H9 (cell line): ENCODE results near the gene KCND2. TPM values are rescaled to one million over a fixed set of nuclear protein-coding genes. Genes with fewer than 3 reads are reported as not detected.

Experiments
- DNase-seq: peaks from one replicate; pipeline ENCODE4 v3.0.0-alpha.2; 2017
- H2AFZ ChIP-seq: one replicate; pipeline ENCODE4 v1.6.1; 2013; ENCODE audit warnings: mild to moderate bottlenecking, low read length, control low read depth, moderate library complexity
- H2AK5ac ChIP-seq: 2 replicates; pipeline ENCODE4 v1.6.1; 2013; ENCODE audit warnings: low read length, control low read depth, mixed read lengths; ENCODE audit not compliant: insufficient read length
- H2BK120ac ChIP-seq: one replicate; pipeline ENCODE4 v1.6.1; 2013; ENCODE audit warnings: low read depth, mild to moderate bottlenecking, low read length, control low read depth, inconsistent platforms; ENCODE audit not compliant: poor library complexity, severe bottlenecking
- H2BK12ac ChIP-seq: 2 replicates; pipeline ENCODE4 v1.6.1; 2013; ENCODE audit warnings: low read length, control low read depth, mixed read lengths, low read depth; ENCODE audit not compliant: insufficient read length
- H2BK15ac ChIP-seq: 2 replicates; pipeline ENCODE4 v1.6.1; 2013; ENCODE audit warnings: low read depth, low read length, control low read depth
- H2BK20ac ChIP-seq: one replicate; pipeline ENCODE4 v1.6.1; 2013; ENCODE audit warnings: low read depth, mild to moderate bottlenecking, low read length, control low read depth, inconsistent platforms; ENCODE audit not compliant: poor library complexity, severe bottlenecking
- H2BK5ac ChIP-seq: 2 replicates; pipeline ENCODE4 v1.6.1; 2013; ENCODE audit warnings: low read length, control low read depth, mixed read lengths; ENCODE audit not compliant: insufficient read length
- H3K14ac ChIP-seq: 2 replicates; pipeline ENCODE4 v1.6.1; 2013; ENCODE audit warnings: low read length, control low read depth; ENCODE audit not compliant: insufficient read depth
- H3K18ac ChIP-seq: 2 replicates; pipeline ENCODE4 v1.6.1; 2013; ENCODE audit warnings: low read depth, mild to moderate bottlenecking, mixed read lengths, low read length, control low read depth; ENCODE audit not compliant: insufficient read length
- H3K23ac ChIP-seq: 2 replicates; pipeline ENCODE4 v1.6.1; 2013; ENCODE audit warnings: low read length, control low read depth, mixed read lengths, low read depth; ENCODE audit not compliant: insufficient read length
- H3K23me2 ChIP-seq: 2 replicates; pipeline ENCODE4 v1.6.1; 2013; ENCODE audit warnings: low read depth, mild to moderate bottlenecking, mixed read lengths, low read length, control low read depth; ENCODE audit not compliant: insufficient read length, poor library complexity, severe bottlenecking
- H3K27ac ChIP-seq: 2 replicates; pipeline ENCODE4 v1.5.1; 2013; ENCODE audit warnings: low read length, control low read depth, mixed read lengths, low read depth; ENCODE audit not compliant: insufficient read length
- H3K27me3 ChIP-seq: 2 replicates; pipeline ENCODE4 v1.6.1; 2013; ENCODE audit warnings: low read length, control low read depth, inconsistent platforms; ENCODE audit not compliant: insufficient read depth
- H3K4ac ChIP-seq: 2 replicates; pipeline ENCODE4 v1.6.1; 2013; ENCODE audit warnings: low read depth, mild to moderate bottlenecking, control low read depth, inconsistent platforms, low read length, moderate library complexity
- H3K4me1 ChIP-seq: 2 replicates; pipeline ENCODE4 v1.6.1; 2013; ENCODE audit warnings: low read length, control low read depth, inconsistent platforms; ENCODE audit not compliant: insufficient read depth
- H3K4me2 ChIP-seq: 2 replicates; pipeline ENCODE4 v1.6.1; 2013; ENCODE audit warnings: low read length, control low read depth, mixed read lengths; ENCODE audit not compliant: insufficient read length, insufficient read depth
- H3K56ac ChIP-seq: 2 replicates; pipeline ENCODE4 v1.6.1; 2013; ENCODE audit warnings: low read depth, mild to moderate bottlenecking, mixed read lengths, low read length, control low read depth; ENCODE audit not compliant: insufficient read length
- H3K79me1 ChIP-seq: 2 replicates; pipeline ENCODE4 v1.6.1; 2013; ENCODE audit warnings: low read depth, mild to moderate bottlenecking, moderate library complexity, low read length, control low read depth, inconsistent platforms; ENCODE audit not compliant: insufficient read depth, poor library complexity, severe bottlenecking
- H3K79me2 ChIP-seq: 2 replicates; pipeline ENCODE4 v1.6.1; 2013; ENCODE audit warnings: low read length, control low read depth, inconsistent platforms; ENCODE audit not compliant: insufficient read depth
- H3K9ac ChIP-seq: 2 replicates; pipeline ENCODE4 v1.6.1; 2013; ENCODE audit warnings: low read length, control low read depth, mixed read lengths; ENCODE audit not compliant: insufficient read length; ENCODE audit errors: extremely low read depth
- H3K9me3 ChIP-seq: one replicate; pipeline ENCODE4 v1.6.1; 2013; ENCODE audit warnings: low read depth, low read length, inconsistent platforms; ENCODE audit not compliant: control insufficient read depth
- H3T11ph ChIP-seq: one replicate; pipeline ENCODE4 v1.6.1; 2013; ENCODE audit warnings: mild to moderate bottlenecking, low read length, control low read depth, inconsistent platforms
- H4K20me1 ChIP-seq: one replicate; pipeline ENCODE4 v1.6.1; 2013; ENCODE audit not compliant: control insufficient read depth, insufficient read length, insufficient read depth
- H4K5ac ChIP-seq: 2 replicates; pipeline ENCODE4 v1.6.1; 2013; ENCODE audit warnings: low read depth, mild to moderate bottlenecking, mixed read lengths, low read length, control low read depth; ENCODE audit not compliant: insufficient read length
- H4K8ac ChIP-seq: replicated peaks from 2 replicates; pipeline ENCODE4 v1.6.1; 2013; ENCODE audit warnings: low read length, control low read depth, mixed read lengths, low read depth; ENCODE audit not compliant: insufficient read length
- H4K91ac ChIP-seq: 2 replicates; pipeline ENCODE4 v1.6.1; 2013; ENCODE audit warnings: low read depth, mild to moderate bottlenecking, moderate library complexity, mixed read lengths, low read length, control low read depth; ENCODE audit not compliant: insufficient read length
- H3K27ac Mint-ChIP-seq, 3 experiments: 2 replicates in 2 of 3; 3 replicates in 1 of 3; pipeline ENCODE4 v1.8.0; 2020 to 2021; ENCODE audit warnings: mixed read lengths in 3 of 3, mild to moderate bottlenecking in 1 of 3, moderate library complexity in 1 of 3
- H3K27me3 Mint-ChIP-seq: 2 replicates; pipeline ENCODE4 v1.8.0; 2021; ENCODE audit warnings: low read depth, mild to moderate bottlenecking, moderate library complexity, mixed read lengths
- H3K36me3 Mint-ChIP-seq, 3 experiments: 2 replicates in 2 of 3; 3 replicates in 1 of 3; pipeline ENCODE4 v1.8.0; 2020 to 2021; ENCODE audit warnings: low read depth in 3 of 3, mixed read lengths in 3 of 3; ENCODE audit not compliant: insufficient read depth in 1 of 3
- H3K4me1 Mint-ChIP-seq, 2 experiments: 2 replicates each; pipeline ENCODE4 v1.8.0; 2020; ENCODE audit warnings: mixed read lengths in 2 of 2
- H3K4me3 Mint-ChIP-seq, 2 experiments: 2 replicates in 1 of 2; 3 replicates in 1 of 2; pipeline ENCODE4 v1.8.0; 2020 to 2021; ENCODE audit warnings: mild to moderate bottlenecking in 2 of 2, mixed read lengths in 2 of 2, moderate library complexity in 1 of 2
- H3K9me3 Mint-ChIP-seq, 2 experiments: 2 replicates in 1 of 2; 3 replicates in 1 of 2; pipeline ENCODE4 v1.8.0; 2020; ENCODE audit warnings: mild to moderate bottlenecking in 2 of 2, mixed read lengths in 2 of 2, moderate library complexity in 1 of 2
- total RNA-seq: library from RNA; stranded (reverse); gene quantifications from 2 replicates; pipeline ENCODE4 v1.2.1, GENCODE V29; 2021
- TF ChIP-seq, protein P1 (sequence below): fragments of 200-600 bp; sonication (generic); conservative IDR thresholded peaks from 3 replicates; pipeline ENCODE4 v1.8.0; 2021; ENCODE audit warnings: antibody characterized with exemption, mild to moderate bottlenecking

Gene KCND2
- total RNA-seq, 1 experiment from 2014 or later: 6.4 TPM

DNA sequence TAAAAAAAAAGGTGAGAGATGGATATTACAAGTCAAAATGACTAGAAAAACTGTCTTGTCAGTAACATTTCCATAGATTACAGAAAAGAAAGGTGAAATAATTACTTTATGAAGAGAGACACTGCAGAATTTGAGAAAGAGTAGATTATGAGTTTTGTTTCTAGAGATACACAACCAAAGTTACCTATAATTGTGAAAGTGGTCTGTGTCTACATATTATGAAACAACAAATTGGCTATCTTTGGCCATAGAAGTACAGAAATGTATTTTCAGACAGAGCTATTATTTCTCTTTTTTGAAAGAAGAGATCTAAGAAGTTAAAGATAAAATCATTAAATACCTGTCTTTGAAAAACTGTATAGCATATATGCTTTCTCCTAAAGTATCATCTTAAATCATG, 30.1 kb downstream of the KCND2 start:
- Histone ChIP-seq H3K56ac (no peak overlapping the region), H3K9ac (no peak overlapping the region), H3K4me2 (no peak overlapping the region), H2BK20ac (no peak overlapping the region), H3T11ph (no peak overlapping the region), H2BK15ac (no peak overlapping the region), H2BK12ac (no peak overlapping the region), H4K20me1 (no peaks in the 10 kb centered on the region), H3K23ac (no peak overlapping the region), H3K79me2 (no peaks in the 10 kb centered on the region), H4K91ac (no peak overlapping the region), H2AK5ac (no peak overlapping the region), H3K18ac (no peak overlapping the region), H3K79me1 (no peaks in the 10 kb centered on the region), H4K8ac (no peak overlapping the region), H3K9me3 (no peaks in the 10 kb centered on the region), H3K4me1 (peaks cover 4% of the 10 kb centered on the region; the same call in 1 of the 2 replicates), H3K27ac (no peak overlapping the region), H4K5ac (no peak overlapping the region), H3K14ac (no peak overlapping the region), H2AFZ (no peak overlapping the region), H3K27me3 (no peaks in the 10 kb centered on the region), H2BK120ac (no peak overlapping the region), H3K4ac (no peak overlapping the region), H2BK5ac (no peak overlapping the region), H3K23me2 (no peaks in the 10 kb centered on the region)
- DNase-seq: no peak
- H3K9me3 Mint-ChIP-seq: no peaks in the 10 kb centered on the region; a peak in 1 of 5 replicates
- peaks cover 16 to 17% of the 10 kb centered on the region in 2 experiments for H3K4me1 Mint-ChIP-seq
- H3K27ac Mint-ChIP-seq: no peak overlapping the region
- TF ChIP-seq, protein P1, sequence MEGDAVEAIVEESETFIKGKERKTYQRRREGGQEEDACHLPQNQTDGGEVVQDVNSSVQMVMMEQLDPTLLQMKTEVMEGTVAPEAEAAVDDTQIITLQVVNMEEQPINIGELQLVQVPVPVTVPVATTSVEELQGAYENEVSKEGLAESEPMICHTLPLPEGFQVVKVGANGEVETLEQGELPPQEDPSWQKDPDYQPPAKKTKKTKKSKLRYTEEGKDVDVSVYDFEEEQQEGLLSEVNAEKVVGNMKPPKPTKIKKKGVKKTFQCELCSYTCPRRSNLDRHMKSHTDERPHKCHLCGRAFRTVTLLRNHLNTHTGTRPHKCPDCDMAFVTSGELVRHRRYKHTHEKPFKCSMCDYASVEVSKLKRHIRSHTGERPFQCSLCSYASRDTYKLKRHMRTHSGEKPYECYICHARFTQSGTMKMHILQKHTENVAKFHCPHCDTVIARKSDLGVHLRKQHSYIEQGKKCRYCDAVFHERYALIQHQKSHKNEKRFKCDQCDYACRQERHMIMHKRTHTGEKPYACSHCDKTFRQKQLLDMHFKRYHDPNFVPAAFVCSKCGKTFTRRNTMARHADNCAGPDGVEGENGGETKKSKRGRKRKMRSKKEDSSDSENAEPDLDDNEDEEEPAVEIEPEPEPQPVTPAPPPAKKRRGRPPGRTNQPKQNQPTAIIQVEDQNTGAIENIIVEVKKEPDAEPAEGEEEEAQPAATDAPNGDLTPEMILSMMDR: no peak
- no peaks in the 10 kb centered on the region for H3K27me3 Mint-ChIP-seq
- H3K36me3 Mint-ChIP-seq: no peaks in the 10 kb centered on the region
- no peak overlapping the region for H3K4me3 Mint-ChIP-seq
